OCI-LY3 (cell line): ENCODE measurements around the gene SELENOI.
"Not testable (repeated sequence)": the region's sequence is repeated elsewhere in the genome, so short reads cannot be mapped to it uniquely, and the experiment has no call there.

Experiments used
- H2AFZ ChIP-seq: fragments of 200-600, 300-600 bp; shearing (Covaris generic); 2 replicates; pipeline ENCODE4 v1.6.0; 2014; ENCODE audit warnings: antibody characterized with exemption, low read depth, low read length
- H3K27ac ChIP-seq: fragments of 200-600, 300-600 bp; sonication (generic); 2 replicates; pipeline ENCODE4 v1.5.1; 2014; ENCODE audit warnings: mild to moderate bottlenecking, low read length, moderate library complexity, mixed read lengths
- H3K27me3 ChIP-seq: fragments of 200-600, 300-600 bp; sonication (generic); 2 replicates; pipeline ENCODE4 v1.6.1; 2014; ENCODE audit warnings: low read depth, low read length, mixed read lengths
- H3K36me3 ChIP-seq: fragments of 200-600, 300-600 bp; sonication (generic); replicated peaks from 2 replicates; pipeline ENCODE3; 2014; ENCODE audit warnings: low read depth, low read length, mixed read lengths
- H3K4me1 ChIP-seq: fragments of 300-600, 200-600 bp; sonication (generic); 2 replicates; pipeline ENCODE4 v1.6.1; 2014; ENCODE audit warnings: low read length, mixed read lengths
- H3K4me2 ChIP-seq: fragments of 200-600, 300-600 bp; sonication (generic); 2 replicates; pipeline ENCODE4 v1.6.1; 2014; ENCODE audit warnings: low read length, mixed read lengths
- H3K4me3 ChIP-seq: fragments of 300-600, 200-600 bp; sonication (generic); 2 replicates; pipeline ENCODE4 v1.5.1; 2014; ENCODE audit warnings: antibody characterized with exemption, mild to moderate bottlenecking, low read length, moderate library complexity
- H3K79me2 ChIP-seq: fragments of 300-600, 200-600 bp; shearing (Covaris generic); 2 replicates; pipeline ENCODE4 v1.6.1; 2014; ENCODE audit warnings: mild to moderate bottlenecking, low read length, mixed read lengths
- H3K9ac ChIP-seq: fragments of 300-600, 200-600 bp; shearing (Covaris generic); 2 replicates; pipeline ENCODE4 v1.6.0; 2014; ENCODE audit warnings: mild to moderate bottlenecking, low read length, moderate library complexity
- H3K9me3 ChIP-seq: fragments of 200-600, 300-600 bp; shearing (Covaris generic); 2 replicates; pipeline ENCODE4 v1.6.1; 2014; ENCODE audit warnings: low read length, mixed read lengths; ENCODE audit not compliant: insufficient read depth
- H4K20me1 ChIP-seq: fragments of 200-600, 300-600 bp; sonication (generic); 2 replicates; pipeline ENCODE4 v1.6.1; 2016; ENCODE audit warnings: low read length, mixed read lengths; ENCODE audit not compliant: insufficient read depth
- EZH2phosphoT487 ChIP-seq: fragments of 200-600 bp; shearing (Covaris generic); IDR thresholded peaks from 2 replicates; pipeline ENCODE4 v1.6.1; 2018; ENCODE audit warnings: antibody characterized with exemption, mixed run types, low read depth
- TF ChIP-seq, protein P1 (sequence below): fragments of 200-600, 300-600 bp; sonication (generic); IDR thresholded peaks from 2 replicates; pipeline ENCODE4 v1.5.1; 2014; ENCODE audit warnings: antibody characterized with exemption, low read length, low read depth

SELENOI gene

DNA sequence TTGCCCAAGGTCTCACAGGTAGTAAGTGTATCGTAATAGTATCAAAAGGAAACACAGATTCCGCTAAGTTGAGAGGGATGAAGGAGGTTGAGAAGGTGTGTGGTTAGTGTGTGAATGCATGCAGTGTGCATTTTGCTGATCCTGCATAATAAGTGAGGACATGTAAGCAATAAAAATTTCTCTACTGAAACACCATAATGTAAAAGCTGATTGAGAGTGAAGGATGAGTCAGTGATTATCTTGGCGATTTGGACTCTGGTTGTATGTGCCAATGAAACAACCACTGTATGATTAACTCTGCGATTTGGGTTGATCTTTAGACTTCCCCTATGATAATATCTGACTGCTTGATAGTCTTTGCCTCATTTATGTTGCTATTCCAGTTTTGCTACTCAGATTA lies 17.4 kb downstream of the SELENOI start:
- Histone ChIP-seq H3K4me2 (no peak overlapping the region), H2AFZ (no peak overlapping the region), H3K79me2 (peaks cover 70% of the 10 kb centered on the region), H4K20me1 (peaks cover 35% of the 10 kb centered on the region), H3K27ac (no peak overlapping the region), H3K27me3 (no peaks in the 10 kb centered on the region), H3K4me1 (no peaks in the 10 kb centered on the region), H3K36me3 (peaks cover 26% of the 10 kb centered on the region), H3K9ac (no peak overlapping the region), H3K9me3 (no peaks in the 10 kb centered on the region), H3K4me3 (no peak overlapping the region)
- TF ChIP-seq EZH2phosphoT487, result no peak
- TF ChIP-seq, protein P1, sequence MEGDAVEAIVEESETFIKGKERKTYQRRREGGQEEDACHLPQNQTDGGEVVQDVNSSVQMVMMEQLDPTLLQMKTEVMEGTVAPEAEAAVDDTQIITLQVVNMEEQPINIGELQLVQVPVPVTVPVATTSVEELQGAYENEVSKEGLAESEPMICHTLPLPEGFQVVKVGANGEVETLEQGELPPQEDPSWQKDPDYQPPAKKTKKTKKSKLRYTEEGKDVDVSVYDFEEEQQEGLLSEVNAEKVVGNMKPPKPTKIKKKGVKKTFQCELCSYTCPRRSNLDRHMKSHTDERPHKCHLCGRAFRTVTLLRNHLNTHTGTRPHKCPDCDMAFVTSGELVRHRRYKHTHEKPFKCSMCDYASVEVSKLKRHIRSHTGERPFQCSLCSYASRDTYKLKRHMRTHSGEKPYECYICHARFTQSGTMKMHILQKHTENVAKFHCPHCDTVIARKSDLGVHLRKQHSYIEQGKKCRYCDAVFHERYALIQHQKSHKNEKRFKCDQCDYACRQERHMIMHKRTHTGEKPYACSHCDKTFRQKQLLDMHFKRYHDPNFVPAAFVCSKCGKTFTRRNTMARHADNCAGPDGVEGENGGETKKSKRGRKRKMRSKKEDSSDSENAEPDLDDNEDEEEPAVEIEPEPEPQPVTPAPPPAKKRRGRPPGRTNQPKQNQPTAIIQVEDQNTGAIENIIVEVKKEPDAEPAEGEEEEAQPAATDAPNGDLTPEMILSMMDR, result no peak

DNA sequence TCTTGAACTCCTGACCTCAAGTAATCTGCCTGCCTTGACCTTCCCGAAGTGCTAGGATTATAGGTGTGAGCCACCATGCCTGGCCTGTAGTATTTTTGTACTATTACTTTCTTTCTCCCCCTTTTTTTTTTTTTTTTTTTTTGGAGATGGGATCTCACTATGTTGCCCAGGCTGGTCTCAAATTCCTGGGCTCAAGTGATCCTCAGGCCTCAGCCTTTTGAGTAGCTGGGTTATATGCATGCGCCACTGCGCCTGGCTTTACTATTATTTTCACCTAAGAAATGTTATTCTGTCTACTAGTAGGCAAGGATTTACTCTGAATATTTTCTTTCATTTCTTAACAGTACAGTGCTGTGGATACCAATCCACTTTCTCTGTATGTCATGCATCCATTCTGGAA lies 18.0 kb downstream of the SELENOI start:
- Histone ChIP-seq H3K4me3 (no peak overlapping the region), H3K9ac (no peak overlapping the region), H3K4me1 (no peaks in the 10 kb centered on the region), H3K79me2 (peaks cover 63% of the 10 kb centered on the region), H3K27ac (no peak overlapping the region), H2AFZ (no peak overlapping the region), H3K27me3 (no peaks in the 10 kb centered on the region), H4K20me1 (peaks cover 30% of the 10 kb centered on the region), H3K4me2 (no peak overlapping the region), H3K36me3 (peaks cover 33% of the 10 kb centered on the region), H3K9me3 (no peaks in the 10 kb centered on the region)
- TF ChIP-seq EZH2phosphoT487, result no peak
- TF ChIP-seq, protein P1, result no peak

DNA sequence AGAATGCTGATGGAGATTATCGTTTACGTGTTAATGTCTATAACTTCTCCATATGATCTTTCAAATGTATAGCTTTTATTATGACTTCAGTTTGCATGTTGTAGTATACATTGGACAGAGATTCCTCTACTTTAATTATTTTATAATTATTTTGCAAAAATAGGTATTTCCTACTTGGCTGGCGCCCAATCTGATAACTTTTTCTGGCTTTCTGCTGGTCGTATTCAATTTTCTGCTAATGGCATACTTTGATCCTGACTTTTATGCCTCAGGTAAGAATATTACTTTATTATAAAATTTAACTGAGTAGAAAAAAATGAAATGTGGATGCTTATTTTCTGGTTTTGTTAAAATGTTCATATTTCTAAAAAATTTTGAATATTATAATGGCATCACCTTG lies 18.7 kb downstream of the SELENOI start:
- no peak overlapping the region for H2AFZ ChIP-seq
- H3K4me1 ChIP-seq, result no peaks in the 10 kb centered on the region
- H3K36me3 ChIP-seq, result peaks cover 40% of the 10 kb centered on the region

DNA sequence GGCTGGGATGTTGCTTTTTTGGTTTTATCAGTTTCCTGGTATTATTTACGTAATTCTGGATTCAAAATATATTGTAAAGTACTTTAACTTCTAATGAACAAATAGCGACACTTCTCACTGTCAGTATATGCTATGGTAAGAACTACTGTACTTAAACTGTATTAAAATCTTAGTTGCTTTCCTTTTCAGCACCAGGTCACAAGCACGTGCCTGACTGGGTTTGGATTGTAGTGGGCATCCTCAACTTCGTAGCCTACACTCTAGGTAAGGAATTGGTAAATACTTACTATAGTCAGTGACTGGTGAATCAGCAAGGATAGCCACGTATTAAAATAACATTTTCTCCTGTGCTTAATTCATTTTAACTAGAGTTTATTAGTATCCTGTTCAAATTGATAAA lies 21.0 kb downstream of the SELENOI start:
- no peak overlapping the region for H3K4me2 ChIP-seq
- H3K4me1 ChIP-seq, result no peaks in the 10 kb centered on the region
- H3K9ac ChIP-seq, result no peak overlapping the region
- H3K9me3 ChIP-seq, result no peaks in the 10 kb centered on the region
- H3K36me3 ChIP-seq, result peaks cover 38% of the 10 kb centered on the region
- no peak overlapping the region for H2AFZ ChIP-seq
- H3K27me3 ChIP-seq, result no peaks in the 10 kb centered on the region
- H3K79me2 ChIP-seq, result peaks cover 33% of the 10 kb centered on the region
- H3K27ac ChIP-seq, result no peak overlapping the region
- peaks cover 9% of the 10 kb centered on the region; the same call in 1 of the 2 replicates for H4K20me1 ChIP-seq
- TF ChIP-seq EZH2phosphoT487, result no peak
- TF ChIP-seq, protein P1, result no peak
- no peak overlapping the region for H3K4me3 ChIP-seq

More for the DNA sequence above, 18.7 kb downstream of the SELENOI start:
- Histone ChIP-seq H3K9ac (no peak overlapping the region), H3K27me3 (no peaks in the 10 kb centered on the region), H3K79me2 (peaks cover 56% of the 10 kb centered on the region), H4K20me1 (peaks cover 25% of the 10 kb centered on the region), H3K9me3 (no peaks in the 10 kb centered on the region), H3K4me3 (no peak overlapping the region), H3K27ac (no peak overlapping the region), H3K4me2 (no peak overlapping the region)
- TF ChIP-seq, protein P1, result no peak
- no peak for TF ChIP-seq EZH2phosphoT487

DNA sequence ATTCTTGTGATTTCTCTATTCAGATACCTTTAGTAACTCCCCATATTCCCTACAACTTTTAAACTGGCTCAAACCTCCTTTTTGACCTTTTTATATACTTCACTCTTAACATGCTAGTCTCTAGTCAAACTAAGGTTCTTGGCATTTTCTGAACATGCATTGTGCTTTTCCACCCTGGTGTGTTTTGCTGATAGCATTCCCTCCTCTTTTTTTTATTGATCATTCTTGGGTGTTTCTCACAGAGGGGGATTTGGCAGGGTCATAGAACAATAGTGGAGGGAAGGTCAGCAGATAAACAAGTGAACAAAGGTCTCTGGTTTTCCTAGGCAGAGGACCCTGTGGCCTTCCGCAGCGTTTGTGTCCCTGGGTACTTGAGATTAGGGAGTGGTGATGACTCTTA lies 23.7 kb downstream of the SELENOI start:
- H4K20me1 ChIP-seq, H3K9me3 ChIP-seq, H3K4me1 ChIP-seq, H2AFZ ChIP-seq, H3K4me2 ChIP-seq, H3K9ac ChIP-seq, H3K27ac ChIP-seq, H3K4me3 ChIP-seq, H3K79me2 ChIP-seq, H3K27me3 ChIP-seq: not testable (repeated sequence)
- H3K36me3 ChIP-seq, result peaks cover 51% of the 10 kb centered on the region

DNA sequence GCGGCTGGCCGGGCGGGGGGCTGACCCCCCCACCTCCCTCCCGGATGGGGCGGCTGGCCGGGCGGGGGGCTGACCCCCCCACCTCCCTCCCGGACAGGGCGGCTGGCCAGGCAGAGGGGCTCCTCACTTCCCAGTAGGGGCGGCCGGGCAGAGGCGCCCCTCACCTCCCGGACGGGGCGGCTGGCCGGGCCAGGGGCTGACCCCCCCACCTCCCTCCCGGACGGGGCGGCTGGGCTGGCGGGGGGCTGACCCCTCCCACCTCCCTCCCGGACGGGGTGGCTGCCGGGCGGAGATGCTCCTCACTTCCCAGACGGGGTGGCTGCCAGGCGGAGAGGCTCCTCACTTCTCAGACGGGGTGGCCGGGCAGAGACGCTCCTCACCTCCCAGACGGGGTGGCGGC lies 25.0 kb downstream of the SELENOI start:
- H3K4me3 ChIP-seq, H3K4me1 ChIP-seq, H3K9ac ChIP-seq, H3K79me2 ChIP-seq, H3K27ac ChIP-seq, H3K4me2 ChIP-seq, H2AFZ ChIP-seq, H3K9me3 ChIP-seq, H3K27me3 ChIP-seq, H4K20me1 ChIP-seq: not testable (repeated sequence)
- peaks cover 62% of the 10 kb centered on the region for H3K36me3 ChIP-seq
